Articular chondrocyte of knee joint (primary cell): ENCODE results near the gene CCNT2. TPM values are rescaled to one million over a fixed set of nuclear protein-coding genes. Genes with fewer than 3 reads are reported as not detected.

Experiments used
- total RNA-seq: library from RNA; depleted of rRNA; stranded (reverse); fragments of >200 nt; gene quantifications from 2 replicates; pipeline ENCODE4 v1.2.3, GENCODE V29; 2012

CCNT2 gene
- total RNA-seq = 30.7 and 31.9 TPM in 2 replicates

GRCh38 chr2:134918526-134919340 lies at the start of gene CCNT2:
TSS of gene CCNT2 (plus strand) at chr2:134918822. CDS start at chr2:134918855, 33 bp downstream.

Other genes with a start within 250 kb of the CCNT2 start
- gene TMEM163, start 199.8 kb upstream of the CCNT2 start, total RNA-seq = not detected in 2 replicates
- not detected in 2 replicates for gene ACMSD, start 80.2 kb upstream of the CCNT2 start, total RNA-seq
- gene MAP3K19, start 128.6 kb downstream of the CCNT2 start, total RNA-seq = not detected in 2 replicates
- gene RAB3GAP1, start 133.5 kb downstream of the CCNT2 start, total RNA-seq = 129 and 132 TPM in 2 replicates